Fibroblast of villous mesenchyme (primary cell): ENCODE data around the gene ARHGAP28. TPM values are rescaled to one million over a fixed set of nuclear protein-coding genes. Genes with fewer than 3 reads are reported as not detected.
"Not testable (repeated sequence)": the region's sequence is repeated elsewhere in the genome, so short reads cannot be mapped to it uniquely, and the experiment has no call there.

Source experiments
- DNase-seq: peaks from one replicate; pipeline ENCODE4 v3.0.0-alpha.2; 2010; ENCODE audit warnings: low read depth
- H3K4me3 ChIP-seq: 2 replicates; pipeline ENCODE4 v1.5.1; 2011; ENCODE audit warnings: low read depth, mild to moderate bottlenecking, low read length
- CTCF ChIP-seq: IDR thresholded peaks from 2 replicates; pipeline ENCODE4 v1.5.1; 2012; ENCODE audit warnings: low read depth, mild to moderate bottlenecking, low read length; ENCODE audit not compliant: insufficient read depth
- total RNA-seq: library from RNA; depleted of rRNA; stranded (reverse); fragments of >200 nt; gene quantifications from 2 replicates; pipeline ENCODE4 v1.2.3, GENCODE V29; 2012

The ARHGAP28 gene
- total RNA-seq, 1 donor = 6.0 TPM

DNA sequence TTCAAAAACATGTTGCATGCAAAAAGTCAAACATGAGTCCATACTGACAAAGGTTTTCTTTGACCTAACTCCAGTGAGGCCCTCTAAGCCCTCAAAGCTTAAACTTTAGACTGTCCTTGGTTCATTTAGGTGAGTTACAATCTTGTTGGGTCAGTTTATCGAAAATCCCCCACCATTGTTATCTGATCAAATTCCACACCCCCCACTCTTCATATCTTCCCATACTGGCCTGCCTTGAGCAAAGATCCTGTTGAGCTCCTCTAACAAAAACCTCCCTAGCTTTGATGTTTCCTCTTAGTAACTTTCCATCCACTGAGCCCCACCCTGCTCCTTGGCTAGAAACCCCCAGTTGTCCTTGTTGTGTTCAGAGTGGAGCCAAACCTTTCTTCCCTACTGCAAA is 193.7 kb downstream of the ARHGAP28 start:
- H3K4me3 ChIP-seq = no peak overlapping the region
- no peak for TF ChIP-seq CTCF
- DNase-seq = no peak

DNA sequence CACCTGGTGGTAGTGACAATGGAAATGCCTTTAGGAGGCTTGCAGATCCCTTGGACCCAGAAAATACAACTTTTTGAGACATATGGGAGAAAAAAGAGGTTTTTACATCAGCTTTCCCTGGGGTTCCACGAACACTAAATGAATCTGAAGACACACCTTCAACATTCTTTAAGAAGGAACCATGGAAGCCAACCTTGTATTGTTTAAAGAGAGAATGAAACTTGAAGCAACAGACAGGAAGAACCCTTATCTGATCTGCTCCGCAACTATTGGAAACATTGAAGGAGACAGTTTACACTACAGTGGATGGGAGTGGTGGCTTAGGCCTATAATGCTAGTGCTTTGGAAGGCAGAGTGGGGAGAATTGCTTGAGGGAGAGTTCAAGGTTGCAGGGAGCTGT is 197.6 kb downstream of the ARHGAP28 start:
- no peak overlapping the region for H3K4me3 ChIP-seq
- TF ChIP-seq CTCF = no peak
- DNase-seq = no peak

DNA sequence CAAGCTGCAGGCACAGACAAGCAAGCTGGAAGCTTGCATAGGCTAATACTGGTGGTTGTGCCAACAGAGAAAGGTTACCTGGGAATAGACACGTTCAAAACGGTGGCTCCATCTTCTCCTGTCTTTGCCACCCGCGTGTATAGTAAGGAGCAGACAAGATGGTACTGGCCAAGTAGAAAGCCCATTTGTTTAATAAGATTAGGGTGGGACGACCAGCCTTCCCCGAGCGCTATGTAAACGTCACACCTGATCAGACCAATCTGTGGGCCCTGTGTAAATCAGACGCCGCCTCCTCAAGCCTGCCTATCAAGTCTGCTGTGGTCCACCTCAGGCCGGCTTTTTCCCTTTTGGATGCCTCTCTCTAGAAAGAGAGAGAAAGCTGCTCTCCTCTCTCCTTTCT is 198.8 kb downstream of the ARHGAP28 start:
- H3K4me3 ChIP-seq = no peak overlapping the region
- TF ChIP-seq CTCF = no peak
- DNase-seq = no peak

GRCh38 chr18:6929370-6930102 is 200.0 kb downstream of the ARHGAP28 start:
- TF ChIP-seq CTCF = no peak
- no peak for DNase-seq

GRCh38 chr18:6934859-6935258 is 205.3 kb downstream of the ARHGAP28 start:
- H3K4me3 ChIP-seq = no peak overlapping the region
- no peak for TF ChIP-seq CTCF

More at GRCh38 chr18:6929370-6930102, 200.0 kb downstream of the ARHGAP28 start:
- no peak overlapping the region for H3K4me3 ChIP-seq

GRCh38 chr18:6938003-6938402 is 208.5 kb downstream of the ARHGAP28 start:
- no peak for TF ChIP-seq CTCF
- no peak for DNase-seq
- H3K4me3 ChIP-seq = no peak overlapping the region

More at GRCh38 chr18:6934859-6935258, 205.3 kb downstream of the ARHGAP28 start:
- DNase-seq = no peak

DNA sequence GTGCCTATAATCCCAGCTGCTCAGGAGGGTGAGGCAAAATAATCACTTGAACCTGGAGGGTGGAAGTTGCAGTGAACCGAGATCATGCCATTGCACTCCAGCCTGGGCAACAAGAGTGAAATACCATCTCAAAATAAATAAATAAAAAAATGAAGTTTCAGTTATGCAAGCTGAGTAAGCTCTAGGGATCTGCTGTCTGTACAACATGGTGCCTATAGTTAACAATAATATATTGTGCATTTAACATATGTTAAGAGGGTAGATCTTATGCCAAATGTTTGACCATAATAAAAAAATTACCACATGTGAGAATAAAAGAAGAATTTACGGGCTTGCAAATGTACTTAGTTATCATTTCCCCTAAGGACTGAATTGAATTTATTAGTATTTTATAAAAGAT is 208.9 kb downstream of the ARHGAP28 start:
- H3K4me3 ChIP-seq, DNase-seq: not testable (repeated sequence)
